Nephron progenitor cell (in vitro differentiated cells): Measurements from ENCODE around the gene MACIR.

Experiments used
- DNase-seq: peaks from one replicate; pipeline ENCODE4 v3.0.0; 2021
- H3K27ac Mint-ChIP-seq: 2 replicates; pipeline ENCODE4 v1.8.0; 2021; ENCODE audit warnings: mild to moderate bottlenecking, moderate library complexity, mixed read lengths
- H3K27me3 Mint-ChIP-seq: 2 replicates; pipeline ENCODE4 v1.8.0; 2021; ENCODE audit warnings: mild to moderate bottlenecking, low read depth, mixed read lengths; ENCODE audit not compliant: poor library complexity
- H3K36me3 Mint-ChIP-seq: 2 replicates; pipeline ENCODE4 v1.8.0; 2021; ENCODE audit warnings: low read depth, mixed read lengths
- H3K4me1 Mint-ChIP-seq: 2 replicates; pipeline ENCODE4 v1.8.0; 2021; ENCODE audit warnings: mixed read lengths
- H3K4me3 Mint-ChIP-seq: 2 replicates; pipeline ENCODE4 v1.8.0; 2021; ENCODE audit warnings: mild to moderate bottlenecking, moderate library complexity, mixed read lengths
- H3K9me3 Mint-ChIP-seq: 2 replicates; pipeline ENCODE4 v1.8.0; 2021; ENCODE audit warnings: mild to moderate bottlenecking, moderate library complexity, mixed read lengths
- CTCF ChIP-seq: fragments of 200-600 bp; sonication (generic); IDR thresholded peaks from 2 replicates; pipeline ENCODE4 v1.5.0; 2021; ENCODE audit warnings: antibody characterized with exemption

MACIR gene

DNA sequence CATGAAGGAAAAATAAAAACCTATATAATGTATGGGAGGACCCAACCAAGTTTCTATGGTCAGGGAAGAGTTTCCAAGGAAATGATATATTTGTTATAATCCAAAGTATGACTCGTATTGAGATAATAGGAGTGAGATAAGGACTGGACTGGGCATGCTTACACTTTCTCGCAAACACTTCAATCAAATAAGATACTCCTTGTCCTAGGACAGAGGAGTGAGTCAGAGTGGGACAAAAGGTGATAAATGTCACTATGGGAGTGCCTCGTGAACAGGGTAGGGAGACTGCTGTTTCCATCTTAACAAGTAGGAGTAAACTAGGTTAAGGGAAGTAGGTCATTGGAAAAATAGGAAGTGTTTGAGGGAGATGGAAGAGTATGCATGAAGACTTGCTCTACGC is 47.2 kb downstream of the MACIR start:
- no peak for TF ChIP-seq CTCF
- Mint-ChIP-seq H3K9me3 (peaks cover 4% of the 10 kb centered on the region), H3K4me1 (no peaks in the 10 kb centered on the region), H3K27ac (no peak overlapping the region), H3K36me3 (no peaks in the 10 kb centered on the region), H3K27me3 (peaks cover 6% of the 10 kb centered on the region), H3K4me3 (no peak overlapping the region)
- no peak for DNase-seq

DNA sequence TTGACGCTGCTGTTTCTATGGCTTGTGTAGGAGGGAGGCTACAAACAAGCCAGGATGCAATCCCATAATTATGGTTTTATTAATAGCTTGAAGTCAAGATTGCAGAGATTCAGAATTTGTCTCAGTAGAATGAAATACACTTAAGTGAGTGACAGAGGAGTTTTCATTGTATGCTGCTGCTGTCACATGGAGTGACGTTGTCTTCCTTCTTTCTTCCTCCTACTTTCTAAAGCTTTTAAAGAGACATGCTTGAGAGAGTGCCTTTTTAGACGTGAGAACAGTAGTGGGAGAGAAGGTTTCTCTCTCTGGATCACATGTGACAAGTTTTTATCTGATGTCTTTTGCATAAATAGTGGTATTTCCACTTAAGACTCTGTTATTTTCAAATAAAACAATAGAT is 48.9 kb downstream of the MACIR start:
- no peaks in the 10 kb centered on the region for H3K4me1 Mint-ChIP-seq
- peaks cover 4% of the 10 kb centered on the region for H3K9me3 Mint-ChIP-seq

DNA sequence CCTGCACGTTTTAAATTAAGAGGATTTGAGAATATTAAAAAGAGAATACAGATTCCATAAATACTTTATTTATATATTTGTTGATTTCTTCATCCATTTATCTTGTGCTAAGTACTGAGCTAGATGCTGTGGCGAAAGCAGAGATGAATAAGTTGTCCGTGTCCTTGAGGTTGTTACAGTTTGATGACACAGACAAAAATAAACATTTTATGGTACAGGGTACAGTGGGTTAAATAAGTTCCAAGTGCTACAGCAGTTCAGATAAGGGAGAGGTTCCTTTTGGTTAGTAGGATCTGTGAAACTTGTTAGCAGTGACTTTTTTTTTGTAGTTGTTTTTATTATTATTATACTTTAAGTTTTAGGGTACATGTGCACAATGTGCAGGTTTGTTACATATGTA is 50.2 kb downstream of the MACIR start:
- no peak for TF ChIP-seq CTCF
- peaks cover 7% of the 10 kb centered on the region for H3K27me3 Mint-ChIP-seq
- no peak overlapping the region for H3K27ac Mint-ChIP-seq
- H3K4me1 Mint-ChIP-seq, result no peaks in the 10 kb centered on the region
- no peak for DNase-seq
- no peaks in the 10 kb centered on the region for H3K36me3 Mint-ChIP-seq
- peaks cover 4% of the 10 kb centered on the region for H3K9me3 Mint-ChIP-seq
- no peak overlapping the region for H3K4me3 Mint-ChIP-seq

More for the DNA sequence above, 48.9 kb downstream of the MACIR start:
- Mint-ChIP-seq H3K27ac (no peak overlapping the region), H3K36me3 (no peaks in the 10 kb centered on the region), H3K27me3 (peaks cover 7% of the 10 kb centered on the region), H3K4me3 (no peak overlapping the region)
- DNase-seq, result no peak
- TF ChIP-seq CTCF, result no peak

DNA sequence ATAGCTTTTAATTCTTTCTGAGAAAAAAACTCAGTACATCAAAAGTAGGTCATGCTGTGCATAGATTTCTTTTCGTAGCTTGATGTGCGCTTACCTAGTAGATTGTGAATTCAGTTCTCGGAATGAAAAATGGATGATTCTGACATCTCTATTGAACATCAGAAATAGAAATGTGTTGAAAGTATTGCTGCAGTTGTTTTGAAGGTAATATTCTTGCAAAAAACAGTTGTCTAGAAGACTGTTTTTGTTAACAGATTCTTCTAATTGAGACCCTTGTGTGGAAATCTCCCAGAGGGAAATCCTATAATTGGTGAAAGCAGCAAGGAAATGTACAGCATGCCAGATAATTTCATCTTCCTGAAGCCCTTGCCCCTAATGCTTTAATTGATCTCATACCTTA is 54.5 kb downstream of the MACIR start:
- H3K4me3 Mint-ChIP-seq, result no peak overlapping the region
- H3K9me3 Mint-ChIP-seq, result no peaks in the 10 kb centered on the region
- DNase-seq, result no peak
- no peak for TF ChIP-seq CTCF
- H3K27ac Mint-ChIP-seq, result no peak overlapping the region
- H3K4me1 Mint-ChIP-seq, result no peaks in the 10 kb centered on the region
- peaks cover 4% of the 10 kb centered on the region for H3K27me3 Mint-ChIP-seq
- no peaks in the 10 kb centered on the region for H3K36me3 Mint-ChIP-seq

GRCh38 chr5:103315455-103315854 is 56.9 kb downstream of the MACIR start:
- Mint-ChIP-seq H3K4me1 (no peaks in the 10 kb centered on the region), H3K36me3 (no peaks in the 10 kb centered on the region), H3K4me3 (no peak overlapping the region), H3K9me3 (no peaks in the 10 kb centered on the region), H3K27me3 (peaks cover 4% of the 10 kb centered on the region), H3K27ac (no peak overlapping the region)
- no peak for TF ChIP-seq CTCF
- no peak for DNase-seq

- no peaks in the 10 kb centered on the region for H3K9me3 Mint-ChIP-seq
- peaks cover 8% of the 10 kb centered on the region for H3K27me3 Mint-ChIP-seq
- no peaks in the 10 kb centered on the region for H3K36me3 Mint-ChIP-seq
- peak overlapping the region; percentile 42 for H3K27ac Mint-ChIP-seq
- H3K4me1 Mint-ChIP-seq, result peaks cover 21% of the 10 kb centered on the region
- H3K4me3 Mint-ChIP-seq, result peak overlapping the region; percentile 0
- no peak for TF ChIP-seq CTCF
- no peak for DNase-seq
Observed at GRCh38 chr5:103327451-103327850, 68.9 kb downstream of the MACIR start.
